GM21528 (cell line): ENCODE measurements around the gene RABL2B.

ENCODE experiments used
- ATAC-seq: cut with Tn5 transposase; IDR thresholded peaks from one replicate; pipeline ENCODE4 v1.9.1; 2021; ENCODE audit warnings: mild to moderate bottlenecking, moderate library complexity; ENCODE audit not compliant: unreplicated experiment, low FRiP score

Gene RABL2B

GRCh38 chr22:50724616-50725015 lies 58.8 kb downstream of the RABL2B start:
- no peak for ATAC-seq

- no peak for ATAC-seq
Observed at GRCh38 chr22:50723991-50724390, 59.4 kb downstream of the RABL2B start.

- no peak for ATAC-seq
Observed at GRCh38 chr22:50722716-50723428, 60.6 kb downstream of the RABL2B start.

GRCh38 chr22:50722048-50722701 lies 61.3 kb downstream of the RABL2B start:
- ATAC-seq, result no peak

GRCh38 chr22:50721257-50721844 lies 62.1 kb downstream of the RABL2B start:
- no peak for ATAC-seq

GRCh38 chr22:50720301-50721256 lies 62.9 kb downstream of the RABL2B start:
- no peak for ATAC-seq

- ATAC-seq, result no peak
Observed at GRCh38 chr22:50719814-50720300, 63.6 kb downstream of the RABL2B start.

GRCh38 chr22:50718352-50718709 lies 65.1 kb downstream of the RABL2B start:
- ATAC-seq, result no peak

GRCh38 chr22:50717709-50718351 lies 65.6 kb downstream of the RABL2B start:
- no peak for ATAC-seq
